ENCODE results near the gene CXXC5.

Gene CXXC5

DNA sequence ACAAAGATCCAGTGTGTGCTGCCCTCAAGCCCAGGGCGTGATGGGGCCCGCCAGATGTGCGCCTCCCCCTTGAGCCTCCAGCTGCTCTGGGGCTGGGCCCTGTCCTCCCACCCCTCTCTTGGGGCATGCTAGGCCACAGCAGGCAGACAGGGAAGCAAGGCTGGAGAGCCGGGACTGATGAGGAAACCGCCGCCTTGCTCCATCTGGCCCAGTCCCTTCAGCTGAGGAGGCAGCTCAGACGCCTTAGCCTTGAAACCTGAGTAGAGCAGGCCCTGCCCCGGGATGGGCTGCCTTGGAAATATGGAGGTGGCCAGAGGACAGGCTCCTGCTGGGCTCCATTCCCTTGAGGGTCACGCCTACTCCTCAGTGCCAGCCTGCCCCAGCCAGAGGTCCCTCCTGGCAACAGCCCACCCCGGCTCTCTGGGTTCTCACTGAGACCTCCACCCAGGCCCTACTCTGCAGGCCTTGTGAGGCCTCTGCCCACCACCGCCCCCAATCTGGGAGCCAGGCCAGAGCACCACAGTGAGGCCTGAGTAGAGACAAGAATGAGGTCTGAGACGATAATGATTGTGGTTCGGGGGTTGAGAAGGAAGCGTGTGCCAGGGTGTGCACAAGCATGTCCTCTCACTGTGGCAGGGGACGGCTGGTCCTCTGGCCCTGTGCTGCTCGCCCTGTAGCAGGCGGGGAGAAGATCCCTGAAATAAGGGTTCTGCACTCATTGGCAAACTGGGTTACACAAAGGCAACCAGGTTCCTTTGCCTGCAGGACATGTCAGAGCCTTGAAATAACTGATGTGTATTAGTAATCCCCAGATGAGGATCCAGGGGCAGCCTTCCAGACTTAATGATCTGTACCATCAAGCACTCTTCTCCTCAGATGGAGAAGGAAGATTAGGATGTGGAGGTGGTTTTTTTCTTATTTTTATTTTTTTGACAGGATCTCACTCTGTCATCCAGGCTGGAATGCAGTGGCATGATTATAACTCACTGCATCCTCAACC, 30.9 kb downstream of the CXXC5 start:
- no peak for DNase-seq (ENCODE audit: low read depth in 3 of 3, low spot score in 1 of 3)

- no peak for DNase-seq (ENCODE audit: low read depth in 3 of 3, low spot score in 1 of 3)
Measured at GRCh38 chr5:139680368-139681111, 32.4 kb downstream of the CXXC5 start.

DNA sequence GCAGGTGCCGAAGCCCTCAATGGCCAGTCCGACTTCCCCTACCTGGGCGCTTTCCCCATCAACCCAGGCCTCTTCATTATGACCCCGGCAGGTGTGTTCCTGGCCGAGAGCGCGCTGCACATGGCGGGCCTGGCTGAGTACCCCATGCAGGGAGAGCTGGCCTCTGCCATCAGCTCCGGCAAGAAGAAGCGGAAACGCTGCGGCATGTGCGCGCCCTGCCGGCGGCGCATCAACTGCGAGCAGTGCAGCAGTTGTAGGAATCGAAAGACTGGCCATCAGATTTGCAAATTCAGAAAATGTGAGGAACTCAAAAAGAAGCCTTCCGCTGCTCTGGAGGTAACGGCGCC, 32.9 kb downstream of the CXXC5 start:
- DNase-seq (ENCODE audit: low read depth in 3 of 3, low spot score in 1 of 3) = no peak

- no peak for DNase-seq (ENCODE audit: low read depth in 3 of 3, low spot score in 1 of 3)
Measured at GRCh38 chr5:139681466-139681865, 33.3 kb downstream of the CXXC5 start.

DNA sequence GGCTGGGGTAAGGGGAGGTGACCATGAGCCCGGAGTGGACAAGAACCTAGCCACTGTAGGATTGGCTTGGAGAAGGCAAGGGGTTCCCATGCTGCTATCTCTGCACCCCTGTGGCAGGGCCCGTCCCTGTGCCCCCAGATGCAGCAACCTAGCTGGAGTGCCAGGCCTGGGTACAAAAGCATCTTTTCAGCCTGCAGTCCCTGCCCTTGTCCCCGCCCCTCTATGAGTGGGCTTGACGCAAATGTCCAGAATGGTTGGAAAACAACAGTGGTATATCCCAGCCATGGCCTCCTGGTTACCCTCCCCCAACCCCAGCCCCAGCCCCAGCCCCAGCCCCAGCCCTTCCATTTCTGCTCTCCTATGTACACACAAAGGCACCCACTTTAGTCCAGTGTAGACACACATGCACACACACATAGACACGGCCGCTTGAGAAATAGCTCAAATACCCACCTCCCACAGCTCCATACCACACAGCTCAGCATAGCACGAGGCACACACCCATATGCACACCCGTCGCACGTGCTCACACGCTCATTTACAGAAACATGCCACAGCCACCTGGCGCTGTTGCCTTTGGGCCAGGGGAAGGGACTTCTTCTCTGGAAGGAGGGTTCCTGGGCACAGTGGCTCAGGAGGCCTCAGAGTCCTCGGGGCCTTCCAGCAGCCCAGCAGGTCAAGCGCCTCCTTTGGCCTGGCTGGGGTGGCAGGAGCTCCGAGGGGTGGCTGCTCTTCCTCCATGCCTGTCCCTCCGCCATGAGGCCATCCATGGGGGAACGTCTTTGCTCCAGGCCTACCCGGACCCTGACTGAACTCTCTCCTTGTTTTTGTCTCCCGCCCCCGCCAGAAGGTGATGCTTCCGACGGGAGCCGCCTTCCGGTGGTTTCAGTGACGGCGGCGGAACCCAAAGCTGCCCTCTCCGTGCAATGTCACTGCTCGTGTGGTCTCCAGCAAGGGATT, 34.1 kb downstream of the CXXC5 start:
- DNase-seq (ENCODE audit: low read depth in 3 of 3, low spot score in 1 of 3) = no peak

- DNase-seq (ENCODE audit: low read depth in 3 of 3, low spot score in 1 of 3) = no peak
Measured at GRCh38 chr5:139683295-139684271, 35.4 kb downstream of the CXXC5 start.

DNA sequence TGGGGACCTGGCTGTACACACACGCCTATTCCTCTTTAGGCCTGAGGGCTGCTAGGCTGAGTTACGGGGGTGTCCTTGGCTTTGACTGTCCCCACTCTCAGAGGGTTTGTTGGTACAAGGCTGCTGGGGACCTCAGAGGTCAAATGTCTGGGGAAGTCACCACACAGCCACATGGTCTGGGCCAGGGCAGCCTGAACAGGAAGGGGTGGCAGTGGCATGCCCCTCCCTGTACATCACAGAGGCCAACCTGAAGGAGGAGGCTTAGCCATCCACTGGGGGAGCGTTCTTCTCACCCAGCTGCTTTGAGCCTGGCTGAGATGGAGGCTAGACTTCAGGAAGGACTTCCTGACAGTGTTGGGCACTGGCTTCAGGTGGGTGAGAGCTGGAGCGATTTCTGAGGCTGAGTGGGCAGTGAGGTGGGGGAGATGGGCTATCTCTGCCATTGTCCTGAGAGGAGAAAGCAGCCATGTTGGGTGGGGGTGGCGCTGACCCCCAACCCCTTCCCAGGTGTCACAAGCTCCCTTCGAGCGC, 36.3 kb downstream of the CXXC5 start:
- no peak for DNase-seq (ENCODE audit: low read depth in 3 of 3, low spot score in 1 of 3)

DNA sequence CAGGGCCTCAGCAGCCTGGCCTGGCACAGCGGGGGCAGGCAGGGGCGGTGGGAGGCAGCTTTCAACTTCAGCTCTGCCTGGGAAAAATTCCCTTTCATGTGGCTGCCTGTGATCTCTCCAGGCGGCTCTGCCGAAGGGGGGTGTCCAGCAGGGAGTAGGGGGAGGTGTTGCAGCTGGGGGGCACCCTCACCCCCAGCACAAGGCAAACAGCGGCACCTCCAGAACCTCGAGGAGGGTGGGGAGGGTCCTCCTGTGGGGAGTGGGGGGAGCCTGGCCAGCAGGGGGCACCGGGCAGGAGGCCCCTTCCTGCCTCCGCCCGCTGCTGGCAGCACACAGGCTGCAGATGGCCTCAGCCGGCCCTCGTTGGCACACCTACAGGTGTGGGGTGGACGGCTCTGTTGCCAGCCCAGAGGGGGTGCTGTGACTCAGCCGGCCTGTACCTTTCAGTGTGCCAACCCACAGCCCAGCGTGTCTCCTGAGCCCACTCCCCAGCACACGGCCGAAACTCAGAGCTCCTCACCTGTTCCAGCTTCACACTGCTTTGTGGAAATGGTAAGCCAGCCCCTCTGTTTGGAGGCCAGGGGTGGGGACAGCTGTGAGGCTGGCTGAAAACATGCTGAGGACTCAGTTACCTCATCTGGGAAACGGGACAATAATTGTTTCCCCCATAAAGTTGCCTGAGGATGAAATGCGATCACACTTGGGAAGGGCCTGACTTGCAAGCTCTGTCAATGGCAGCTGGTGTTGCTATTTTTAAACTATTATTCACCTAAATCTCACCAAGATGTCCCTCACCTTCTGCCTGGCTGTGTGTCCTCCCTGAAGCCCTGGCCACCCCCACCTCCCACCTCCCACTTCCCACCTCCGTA, 37.0 kb downstream of the CXXC5 start:
- DNase-seq (ENCODE audit: low read depth in 3 of 3, low spot score in 1 of 3) = no peak

GRCh38 chr5:139685886-139686285, 37.7 kb downstream of the CXXC5 start:
- DNase-seq (ENCODE audit: low read depth in 3 of 3, low spot score in 1 of 3) = no peak

DNA sequence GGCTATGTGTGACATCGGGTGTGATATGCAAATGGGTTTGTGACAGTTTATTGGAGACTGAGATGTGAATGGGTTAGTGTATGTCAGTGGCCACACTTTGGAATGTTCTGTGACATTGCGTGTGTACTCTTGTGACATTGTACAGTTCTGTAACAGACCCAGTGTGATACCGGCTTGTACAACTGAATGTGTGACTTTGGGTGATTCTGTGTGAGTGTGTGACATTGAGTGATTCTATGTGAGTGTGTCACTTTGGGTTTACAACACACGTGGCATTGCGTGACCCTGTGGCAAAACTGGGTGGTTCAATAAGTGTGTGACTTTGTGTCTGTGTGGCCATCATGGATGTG, 38.2 kb downstream of the CXXC5 start:
- no peak for DNase-seq (ENCODE audit: low read depth in 3 of 3, low spot score in 1 of 3)

DNA sequence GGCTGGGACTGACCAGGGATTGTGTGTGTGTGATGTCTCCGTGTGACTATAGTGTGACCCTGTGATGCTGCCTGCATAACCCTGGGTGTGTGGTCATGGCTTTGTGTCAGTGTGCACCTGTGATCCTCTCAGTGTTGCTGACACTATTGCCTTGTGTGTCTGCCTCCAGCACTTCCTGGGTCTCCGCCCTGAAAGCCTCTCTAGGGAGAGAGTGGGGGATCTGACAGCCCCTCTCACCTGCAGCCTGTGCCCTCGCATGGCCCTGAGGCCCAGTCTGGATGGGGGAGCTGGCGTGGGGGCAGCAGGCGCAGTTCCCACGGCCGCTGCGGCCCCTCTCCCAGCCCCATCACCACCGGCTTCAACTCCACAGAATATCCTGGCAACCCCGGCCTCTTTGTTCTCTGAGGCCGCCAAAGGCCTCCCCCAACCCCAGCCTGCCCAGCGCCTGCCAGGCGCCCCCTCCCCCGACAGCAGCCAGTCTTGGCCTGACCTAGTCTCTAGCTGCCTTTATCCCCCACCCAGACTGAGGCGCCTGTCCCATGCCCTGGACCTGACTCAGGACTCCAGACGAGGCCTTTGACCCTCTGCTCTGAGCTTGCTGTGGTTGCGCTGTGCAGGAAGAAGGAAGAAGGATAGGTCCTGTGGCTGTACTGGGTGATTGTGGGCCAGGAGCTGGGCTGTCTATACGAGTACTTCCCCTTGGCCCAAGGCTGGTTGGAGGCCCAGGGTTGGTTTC, 38.7 kb downstream of the CXXC5 start:
- DNase-seq (ENCODE audit: low read depth in 3 of 3, low spot score in 1 of 3) = no peak

GRCh38 chr5:139687656-139688055, 39.5 kb downstream of the CXXC5 start:
- DNase-seq (ENCODE audit: low read depth in 3 of 3, low spot score in 1 of 3) = no peak

- no peak for DNase-seq (ENCODE audit: low read depth in 3 of 3, low spot score in 1 of 3)
Measured at GRCh38 chr5:139688088-139688702, 40.0 kb downstream of the CXXC5 start.

DNA sequence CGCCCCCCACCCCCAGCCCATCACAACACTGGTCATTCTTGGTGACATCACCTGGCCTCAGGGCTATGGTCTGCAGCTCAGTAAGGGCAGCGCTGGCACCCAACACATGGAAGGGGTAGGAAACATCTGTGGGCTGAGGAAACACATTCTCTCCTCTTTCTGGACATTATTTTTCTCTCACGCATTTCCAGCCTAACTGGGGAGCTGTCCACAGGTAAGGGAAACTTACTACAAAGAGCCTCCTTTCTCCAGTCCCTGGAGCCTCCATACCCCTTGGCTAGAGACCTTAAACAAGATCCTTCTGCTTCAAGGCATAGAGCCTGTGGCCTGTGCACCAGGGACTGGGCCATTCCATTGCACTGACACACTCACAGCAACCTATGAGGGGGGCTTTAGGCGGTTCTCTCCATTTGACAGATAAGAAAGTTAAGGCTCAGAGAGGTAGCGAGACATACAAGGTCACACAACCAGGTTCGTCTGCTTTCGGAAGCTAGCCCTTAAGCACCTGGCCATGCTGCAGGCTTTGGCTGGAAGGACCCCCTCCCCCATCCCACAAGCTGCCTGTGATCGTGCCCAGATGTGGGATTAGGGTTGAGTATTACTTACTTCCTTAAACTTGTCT, 40.7 kb downstream of the CXXC5 start:
- DNase-seq (ENCODE audit: low read depth in 3 of 3, low spot score in 1 of 3) = no peak

DNA sequence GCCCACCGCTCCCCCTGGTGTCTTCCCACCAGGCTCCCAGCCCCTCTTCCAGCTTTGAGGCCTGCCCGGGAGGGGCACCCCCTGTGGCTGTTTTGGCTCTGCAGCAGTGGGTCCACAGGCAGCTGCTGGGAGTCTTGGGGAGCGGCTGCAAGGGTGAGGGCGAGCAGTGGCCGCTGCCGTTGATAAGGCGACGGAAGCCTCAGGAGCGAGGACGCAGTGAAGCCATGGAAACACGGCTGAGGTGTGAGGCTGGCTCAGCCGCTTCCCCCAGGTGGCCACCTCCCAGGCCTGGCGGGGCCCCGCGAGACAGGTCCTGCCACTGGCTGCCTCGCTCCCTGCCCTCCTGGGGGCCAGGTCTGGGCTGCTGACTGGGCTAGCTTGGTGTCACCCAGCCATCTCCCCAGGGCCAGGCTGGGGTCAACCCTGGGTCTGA, 41.5 kb downstream of the CXXC5 start:
- DNase-seq (ENCODE audit: low read depth in 3 of 3, low spot score in 1 of 3) = no peak

GRCh38 chr5:139690064-139690802, 42.1 kb downstream of the CXXC5 start:
- DNase-seq (ENCODE audit: low read depth in 3 of 3, low spot score in 1 of 3) = no peak
